ENCODE measurements around the gene HLA-DRB1. TPM values are rescaled to one million over a fixed set of nuclear protein-coding genes. Genes with fewer than 3 reads are reported as not detected.

The HLA-DRB1 gene
- total RNA-seq, 1 donor from 2014 or later, result 26.4 TPM

DNA sequence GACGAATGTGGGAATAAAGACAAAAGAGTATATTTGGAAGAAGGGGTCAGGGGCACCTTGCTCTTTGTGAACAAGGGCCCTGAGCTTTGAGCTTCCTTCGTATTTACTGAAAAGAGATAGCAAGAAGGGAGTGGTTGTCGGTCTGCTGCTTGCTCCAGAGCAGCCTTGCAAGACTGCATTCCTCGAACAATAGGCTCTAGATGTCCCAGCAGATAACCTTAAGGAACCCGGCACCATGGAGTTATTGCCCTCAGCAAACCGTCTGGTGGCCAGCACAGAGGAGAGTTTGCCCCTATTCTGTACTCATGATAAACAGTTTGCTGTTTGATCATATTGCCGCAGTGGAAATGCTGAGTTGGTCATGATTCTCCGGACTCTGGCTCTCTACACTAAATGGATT is 22.7 kb downstream of the HLA-DRB1 start:
- intact Hi-C loops (cut with micrococcal nuclease), result no loop called here
- no peak overlapping the region for H3K27ac ChIP-seq (replicated peaks)
- H3K27me3 ChIP-seq (ENCODE audit: low read depth), result no peaks in the 10 kb centered on the region
- no peaks in the 10 kb centered on the region for H3K4me1 ChIP-seq
- DNase-seq, result no peak
- H3K36me3 ChIP-seq, result no peaks in the 10 kb centered on the region
- TF ChIP-seq, protein P1, sequence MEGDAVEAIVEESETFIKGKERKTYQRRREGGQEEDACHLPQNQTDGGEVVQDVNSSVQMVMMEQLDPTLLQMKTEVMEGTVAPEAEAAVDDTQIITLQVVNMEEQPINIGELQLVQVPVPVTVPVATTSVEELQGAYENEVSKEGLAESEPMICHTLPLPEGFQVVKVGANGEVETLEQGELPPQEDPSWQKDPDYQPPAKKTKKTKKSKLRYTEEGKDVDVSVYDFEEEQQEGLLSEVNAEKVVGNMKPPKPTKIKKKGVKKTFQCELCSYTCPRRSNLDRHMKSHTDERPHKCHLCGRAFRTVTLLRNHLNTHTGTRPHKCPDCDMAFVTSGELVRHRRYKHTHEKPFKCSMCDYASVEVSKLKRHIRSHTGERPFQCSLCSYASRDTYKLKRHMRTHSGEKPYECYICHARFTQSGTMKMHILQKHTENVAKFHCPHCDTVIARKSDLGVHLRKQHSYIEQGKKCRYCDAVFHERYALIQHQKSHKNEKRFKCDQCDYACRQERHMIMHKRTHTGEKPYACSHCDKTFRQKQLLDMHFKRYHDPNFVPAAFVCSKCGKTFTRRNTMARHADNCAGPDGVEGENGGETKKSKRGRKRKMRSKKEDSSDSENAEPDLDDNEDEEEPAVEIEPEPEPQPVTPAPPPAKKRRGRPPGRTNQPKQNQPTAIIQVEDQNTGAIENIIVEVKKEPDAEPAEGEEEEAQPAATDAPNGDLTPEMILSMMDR (IDR thresholded peaks at IDR 0.05; ENCODE audit: borderline replicate concordance), result no peak
- no peaks in the 10 kb centered on the region for H3K9me3 ChIP-seq (replicated peaks)
- no peak overlapping the region for H3K4me3 ChIP-seq

DNA sequence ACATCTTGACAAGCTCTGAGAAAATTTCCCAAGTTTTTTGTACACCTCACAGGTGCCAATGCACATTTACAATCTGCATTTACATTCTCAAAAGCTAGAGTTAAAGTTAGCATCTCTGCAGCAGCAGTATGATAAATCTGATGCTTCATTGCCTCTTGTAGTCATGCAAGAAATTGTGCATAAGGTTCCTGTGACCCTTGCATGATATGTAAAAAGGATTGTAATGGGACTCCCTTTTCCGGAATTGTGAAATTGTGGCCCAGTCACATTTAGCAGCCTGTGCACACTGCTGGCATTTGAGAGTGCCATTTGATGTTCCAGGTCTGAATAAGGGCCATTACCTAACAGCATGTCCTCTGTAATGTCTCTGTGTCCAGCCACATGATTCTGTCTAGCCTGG is 24.1 kb downstream of the HLA-DRB1 start:
- DNase-seq, result no peak
- no peak overlapping the region for H3K27ac ChIP-seq (replicated peaks)
- TF ChIP-seq, protein P1 (IDR thresholded peaks at IDR 0.05; ENCODE audit: borderline replicate concordance), result no peak
- H3K9me3 ChIP-seq (replicated peaks), result no peaks in the 10 kb centered on the region
- H3K27me3 ChIP-seq (ENCODE audit: low read depth), result no peaks in the 10 kb centered on the region
- H3K4me1 ChIP-seq, result no peaks in the 10 kb centered on the region
- intact Hi-C loops (cut with micrococcal nuclease), result no loop called here
- no peak overlapping the region for H3K4me3 ChIP-seq
- H3K36me3 ChIP-seq, result no peaks in the 10 kb centered on the region

DNA sequence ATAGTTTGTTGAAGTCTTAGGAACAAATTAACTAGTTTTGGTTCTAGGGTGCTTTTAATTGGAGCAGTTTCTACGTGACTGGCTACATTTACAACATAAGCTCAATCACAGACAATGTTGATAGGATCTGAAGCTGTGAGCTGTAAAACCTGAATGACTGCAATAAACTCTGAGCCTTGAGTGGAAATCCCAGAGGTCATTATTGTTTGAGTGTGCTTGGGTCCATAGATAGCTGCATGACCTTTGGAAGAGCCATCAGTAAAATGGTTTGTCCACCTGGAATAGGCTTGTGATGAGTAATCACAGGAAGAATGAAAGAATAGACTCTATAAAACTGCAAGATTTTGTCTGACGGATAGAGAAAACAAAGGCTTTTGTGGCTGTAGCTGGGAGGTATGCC is 26.7 kb downstream of the HLA-DRB1 start:
- TF ChIP-seq, protein P1 (IDR thresholded peaks at IDR 0.05; ENCODE audit: borderline replicate concordance), result no peak
- intact Hi-C loops (cut with micrococcal nuclease), result no loop called here
- H3K27ac ChIP-seq (replicated peaks), result no peak overlapping the region

DNA sequence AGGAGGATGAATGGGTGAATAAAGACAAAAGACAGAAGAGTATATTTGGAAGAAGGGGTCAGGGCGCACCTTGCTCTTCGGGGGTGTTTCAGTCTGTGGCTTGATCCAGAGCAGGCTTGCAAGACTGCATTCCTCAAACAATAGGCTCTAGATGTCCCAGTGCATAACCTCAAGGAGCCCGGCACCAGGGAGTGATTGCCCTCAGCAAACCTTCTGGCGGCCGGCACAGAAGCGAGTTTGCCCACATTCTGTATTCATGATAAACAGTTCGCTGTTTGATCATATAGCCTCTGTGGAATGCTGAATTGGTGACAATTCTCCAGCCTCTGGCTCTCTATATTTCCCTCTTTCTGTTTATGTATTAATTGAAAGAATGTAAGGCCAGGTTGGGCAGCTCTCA is 29.9 kb downstream of the HLA-DRB1 start:
- DNase-seq, result no peak
- no peaks in the 10 kb centered on the region for H3K27me3 ChIP-seq (ENCODE audit: low read depth)
- intact Hi-C loops (cut with micrococcal nuclease), result no loop called here

More for the DNA sequence above, 26.7 kb downstream of the HLA-DRB1 start:
- no peak for DNase-seq
- no peaks in the 10 kb centered on the region for H3K27me3 ChIP-seq (ENCODE audit: low read depth)
- no peak overlapping the region for H3K4me3 ChIP-seq
- no peaks in the 10 kb centered on the region for H3K36me3 ChIP-seq
- no peaks in the 10 kb centered on the region for H3K9me3 ChIP-seq (replicated peaks)
- no peaks in the 10 kb centered on the region for H3K4me1 ChIP-seq

DNA sequence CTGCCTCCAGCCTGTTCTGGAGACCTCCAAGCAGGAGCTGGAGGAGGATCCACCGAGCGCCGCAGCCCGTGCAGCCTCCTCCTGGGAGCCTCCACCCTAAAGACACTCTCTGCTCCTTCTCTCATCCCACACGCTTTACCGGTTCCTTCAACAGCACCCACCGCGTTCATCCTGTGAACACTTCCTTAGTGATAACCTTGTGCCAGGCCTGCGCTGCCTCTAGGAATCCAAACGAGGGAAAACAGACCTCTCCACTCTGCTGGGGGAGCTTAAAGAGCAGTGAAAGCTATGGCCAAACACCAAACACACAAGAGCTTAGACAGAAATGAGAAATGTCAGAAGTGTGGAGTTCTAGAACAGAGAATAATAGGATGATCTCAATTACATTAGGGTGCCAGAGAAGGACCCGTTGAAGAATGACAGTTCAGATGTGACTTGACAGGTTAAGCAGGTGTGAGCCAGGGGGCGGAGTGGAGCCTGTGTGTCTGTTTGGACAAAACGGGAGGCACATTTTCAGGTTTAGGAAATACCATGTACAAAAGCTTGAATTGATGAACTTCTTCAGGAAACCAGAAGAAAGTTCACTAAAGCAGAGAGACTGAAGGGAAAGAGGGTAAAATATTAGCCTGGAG is 31.1 kb downstream of the HLA-DRB1 start:
- Histone ChIP-seq H3K36me3 (no peaks in the 10 kb centered on the region), H3K4me1 (no peaks in the 10 kb centered on the region), H3K27me3 (ENCODE audit: low read depth) (no peaks in the 10 kb centered on the region), H3K4me3 (no peak overlapping the region), H3K9me3 (replicated peaks) (no peaks in the 10 kb centered on the region), H3K27ac (replicated peaks) (no peak overlapping the region)
- intact Hi-C loops (cut with micrococcal nuclease), result no loop called here
- DNase-seq, result no peak
- TF ChIP-seq, protein P1 (IDR thresholded peaks at IDR 0.05; ENCODE audit: borderline replicate concordance), result no peak

More for the DNA sequence above, 29.9 kb downstream of the HLA-DRB1 start:
- TF ChIP-seq, protein P1 (IDR thresholded peaks at IDR 0.05; ENCODE audit: borderline replicate concordance), result no peak
- H3K9me3 ChIP-seq (replicated peaks), result no peaks in the 10 kb centered on the region
- no peak overlapping the region for H3K4me3 ChIP-seq
- no peaks in the 10 kb centered on the region for H3K4me1 ChIP-seq
- H3K36me3 ChIP-seq, result no peaks in the 10 kb centered on the region
- no peak overlapping the region for H3K27ac ChIP-seq (replicated peaks)
